A549 (cell line): ENCODE data around the gene DVL1.

Experiments used
- GATA3 ChIP-seq: IDR thresholded peaks from 2 replicates; pipeline ENCODE4 v1.6.1; 2012; ENCODE audit warnings: borderline replicate concordance
- JUNB ChIP-seq: fragments of >200 bp; sonication (Bioruptor Twin); formaldehyde crosslinking; IDR thresholded peaks from 2 replicates; pipeline ENCODE4 v1.6.1; 2016
- MAZ ChIP-seq: fragments of 150-350 bp; IDR thresholded peaks from 2 replicates; pipeline ENCODE4 v1.6.1; 2014; ENCODE audit warnings: antibody characterized with exemption, low read depth, low read length, borderline replicate concordance
- NFE2L2 ChIP-seq: fragments of 150-350 bp; conservative IDR thresholded peaks from 2 replicates; pipeline ENCODE4 v1.6.1; 2014; ENCODE audit warnings: low read length
- POLR2A ChIP-seq: IDR thresholded peaks from 2 replicates; pipeline ENCODE4 v1.6.1; 2012; ENCODE audit warnings: mild to moderate bottlenecking, low read length
- RARB ChIP-seq: fragments of 250-450 bp; sonication (Bioruptor Pico); IDR thresholded peaks from 2 replicates; pipeline ENCODE4 v1.8.0; 2021; ENCODE audit warnings: mild to moderate bottlenecking, moderate library complexity
- SMC3 ChIP-seq: fragments of >200 bp; sonication (Bioruptor Twin); formaldehyde crosslinking; IDR thresholded peaks from 3 replicates; pipeline ENCODE4 v1.6.1; 2018; ENCODE audit warnings: inconsistent platforms
- ZFP36 ChIP-seq: fragments of 450-650 bp; IDR thresholded peaks from 2 replicates; pipeline ENCODE4 v1.6.1; 2014; ENCODE audit warnings: borderline replicate concordance; ENCODE audit not compliant: partially characterized antibody
- TF ChIP-seq, protein P1 (sequence below): fragments of >200 bp; sonication (Bioruptor Twin); formaldehyde crosslinking; IDR thresholded peaks from 3 replicates; pipeline ENCODE4 v1.5.1; 2016
- TF ChIP-seq, protein P2 (sequence below): fragments of >200 bp; sonication (Bioruptor Twin); formaldehyde crosslinking; IDR thresholded peaks from 3 replicates; pipeline ENCODE4 v1.6.1; 2016
- TF ChIP-seq, protein P3 (sequence below): fragments of 250-450 bp; sonication (Bioruptor Pico); IDR thresholded peaks from 2 replicates; pipeline ENCODE4 v1.5.0; 2021; ENCODE audit warnings: mild to moderate bottlenecking, moderate library complexity, borderline replicate concordance
- TF ChIP-seq, protein P4 (sequence below): IDR thresholded peaks from 2 replicates; pipeline ENCODE4 v1.6.1; 2012
- TF ChIP-seq, protein P5 (sequence below): IDR thresholded peaks from 2 replicates; pipeline ENCODE4 v1.6.1; 2012

DNA sequence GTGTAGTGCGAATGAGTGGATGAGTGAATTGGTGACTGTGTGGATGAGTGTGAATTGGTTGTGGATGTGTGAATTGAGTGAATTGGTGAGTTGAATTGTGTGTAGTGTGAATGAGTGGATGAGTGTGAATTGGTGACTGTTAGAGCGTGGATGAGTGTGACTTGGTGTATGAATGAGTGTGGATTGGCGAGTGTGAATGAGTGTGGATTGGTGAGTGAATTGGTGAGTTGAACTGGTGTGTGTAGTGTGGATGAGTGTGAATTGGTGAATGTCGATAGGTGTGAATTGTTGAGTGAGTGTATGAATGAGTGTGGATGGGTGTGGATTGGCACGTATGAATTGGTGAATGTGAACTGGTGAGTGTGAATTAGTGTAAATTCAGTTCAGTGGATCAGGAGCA is 18.1 kb upstream of the DVL1 start:
- TF ChIP-seq RARB (CRISPR knock-in tag): no peak
- no peak for TF ChIP-seq POLR2A
- TF ChIP-seq NFE2L2: no peak
- TF ChIP-seq, protein P1, sequence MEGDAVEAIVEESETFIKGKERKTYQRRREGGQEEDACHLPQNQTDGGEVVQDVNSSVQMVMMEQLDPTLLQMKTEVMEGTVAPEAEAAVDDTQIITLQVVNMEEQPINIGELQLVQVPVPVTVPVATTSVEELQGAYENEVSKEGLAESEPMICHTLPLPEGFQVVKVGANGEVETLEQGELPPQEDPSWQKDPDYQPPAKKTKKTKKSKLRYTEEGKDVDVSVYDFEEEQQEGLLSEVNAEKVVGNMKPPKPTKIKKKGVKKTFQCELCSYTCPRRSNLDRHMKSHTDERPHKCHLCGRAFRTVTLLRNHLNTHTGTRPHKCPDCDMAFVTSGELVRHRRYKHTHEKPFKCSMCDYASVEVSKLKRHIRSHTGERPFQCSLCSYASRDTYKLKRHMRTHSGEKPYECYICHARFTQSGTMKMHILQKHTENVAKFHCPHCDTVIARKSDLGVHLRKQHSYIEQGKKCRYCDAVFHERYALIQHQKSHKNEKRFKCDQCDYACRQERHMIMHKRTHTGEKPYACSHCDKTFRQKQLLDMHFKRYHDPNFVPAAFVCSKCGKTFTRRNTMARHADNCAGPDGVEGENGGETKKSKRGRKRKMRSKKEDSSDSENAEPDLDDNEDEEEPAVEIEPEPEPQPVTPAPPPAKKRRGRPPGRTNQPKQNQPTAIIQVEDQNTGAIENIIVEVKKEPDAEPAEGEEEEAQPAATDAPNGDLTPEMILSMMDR: no peak
- TF ChIP-seq, protein P2, sequence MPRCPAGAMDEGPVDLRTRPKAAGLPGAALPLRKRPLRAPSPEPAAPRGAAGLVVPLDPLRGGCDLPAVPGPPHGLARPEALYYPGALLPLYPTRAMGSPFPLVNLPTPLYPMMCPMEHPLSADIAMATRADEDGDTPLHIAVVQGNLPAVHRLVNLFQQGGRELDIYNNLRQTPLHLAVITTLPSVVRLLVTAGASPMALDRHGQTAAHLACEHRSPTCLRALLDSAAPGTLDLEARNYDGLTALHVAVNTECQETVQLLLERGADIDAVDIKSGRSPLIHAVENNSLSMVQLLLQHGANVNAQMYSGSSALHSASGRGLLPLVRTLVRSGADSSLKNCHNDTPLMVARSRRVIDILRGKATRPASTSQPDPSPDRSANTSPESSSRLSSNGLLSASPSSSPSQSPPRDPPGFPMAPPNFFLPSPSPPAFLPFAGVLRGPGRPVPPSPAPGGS: no peak
- TF ChIP-seq MAZ: no peak
- no peak for TF ChIP-seq GATA3
- TF ChIP-seq ZFP36: no peak
- TF ChIP-seq, protein P3, sequence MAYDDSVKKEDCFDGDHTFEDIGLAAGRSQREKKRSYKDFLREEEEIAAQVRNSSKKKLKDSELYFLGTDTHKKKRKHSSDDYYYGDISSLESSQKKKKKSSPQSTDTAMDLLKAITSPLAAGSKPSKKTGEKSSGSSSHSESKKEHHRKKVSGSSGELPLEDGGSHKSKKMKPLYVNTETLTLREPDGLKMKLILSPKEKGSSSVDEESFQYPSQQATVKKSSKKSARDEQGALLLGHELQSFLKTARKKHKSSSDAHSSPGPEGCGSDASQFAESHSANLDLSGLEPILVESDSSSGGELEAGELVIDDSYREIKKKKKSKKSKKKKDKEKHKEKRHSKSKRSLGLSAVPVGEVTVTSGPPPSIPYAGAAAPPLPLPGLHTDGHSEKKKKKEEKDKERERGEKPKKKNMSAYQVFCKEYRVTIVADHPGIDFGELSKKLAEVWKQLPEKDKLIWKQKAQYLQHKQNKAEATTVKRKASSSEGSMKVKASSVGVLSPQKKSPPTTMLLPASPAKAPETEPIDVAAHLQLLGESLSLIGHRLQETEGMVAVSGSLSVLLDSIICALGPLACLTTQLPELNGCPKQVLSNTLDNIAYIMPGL (CRISPR knock-in tag): no peak
- TF ChIP-seq, protein P4, sequence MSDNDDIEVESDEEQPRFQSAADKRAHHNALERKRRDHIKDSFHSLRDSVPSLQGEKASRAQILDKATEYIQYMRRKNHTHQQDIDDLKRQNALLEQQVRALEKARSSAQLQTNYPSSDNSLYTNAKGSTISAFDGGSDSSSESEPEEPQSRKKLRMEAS: no peak
- TF ChIP-seq, protein P5, sequence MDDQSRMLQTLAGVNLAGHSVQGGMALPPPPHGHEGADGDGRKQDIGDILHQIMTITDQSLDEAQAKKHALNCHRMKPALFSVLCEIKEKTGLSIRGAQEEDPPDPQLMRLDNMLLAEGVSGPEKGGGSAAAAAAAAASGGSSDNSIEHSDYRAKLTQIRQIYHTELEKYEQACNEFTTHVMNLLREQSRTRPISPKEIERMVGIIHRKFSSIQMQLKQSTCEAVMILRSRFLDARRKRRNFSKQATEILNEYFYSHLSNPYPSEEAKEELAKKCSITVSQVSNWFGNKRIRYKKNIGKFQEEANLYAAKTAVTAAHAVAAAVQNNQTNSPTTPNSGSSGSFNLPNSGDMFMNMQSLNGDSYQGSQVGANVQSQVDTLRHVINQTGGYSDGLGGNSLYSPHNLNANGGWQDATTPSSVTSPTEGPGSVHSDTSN: no peak
- no peak for TF ChIP-seq JUNB
- TF ChIP-seq SMC3: no peak
